ENCODE results near the gene ZNF319.

- no peak for TF ChIP-seq MXI1 (IDR thresholded peaks at IDR 0.05; ENCODE audit: borderline replicate concordance, low read depth, low read length)
- no peak for TF ChIP-seq JDP2 (CRISPR knock-in tag; IDR thresholded peaks at IDR 0.05; ENCODE audit: borderline replicate concordance)
- no peak for TF ChIP-seq ARID3A (IDR thresholded peaks at IDR 0.05; ENCODE audit: low read depth, low read length)
- no peak for TF ChIP-seq ZNF768 (CRISPR knock-in tag; IDR thresholded peaks at IDR 0.05)
- TF ChIP-seq ELF4 (CRISPR knock-in tag; IDR thresholded peaks at IDR 0.05; ENCODE audit: borderline replicate concordance): no peak
- no peak for TF ChIP-seq TBP (CRISPR knock-in tag; IDR thresholded peaks at IDR 0.05)
- TF ChIP-seq CEBPB (IDR thresholded peaks at IDR 0.05; ENCODE audit: borderline replicate concordance, low read depth, low read length): no peak
These were observed 10.4 kb upstream of the ZNF319 start for GRCh38 chr16:58010886-58011285.
